ENCODE results near the gene CAMTA1.

- TF ChIP-seq CTCF (IDR thresholded peaks at IDR 0.05; ENCODE audit: poor library complexity) (no peak), EZH2phosphoT487 (IDR thresholded peaks at IDR 0.05; ENCODE audit: low read depth, severe bottlenecking, unreplicated experiment) (no peak), EZH2 (IDR thresholded peaks at IDR 0.05; ENCODE audit: borderline replicate concordance) (no peak)
Observed at GRCh38 chr1:7315316-7315715, 530.1 kb downstream of the CAMTA1 start.

Measured in hepatocyte (in vitro differentiated cells).